Memory B cell (primary cell): ENCODE data around the gene CDX1.

Experiments
- ATAC-seq: fragments of 150-1000 bp; cut with Tn5 transposase; 2 replicates; pipeline ENCODE4 v1.10.0; 2021; ENCODE audit warnings: low read depth, mild to moderate bottlenecking, moderate library complexity
- DNase-seq, 2 donors: peaks; one replicate each; pipeline ENCODE4 v3.0.0; 2022; ENCODE audit warnings: low spot score in 2 of 2
- H3K27ac Mint-ChIP-seq: one replicate; pipeline ENCODE4 v1.8.0; 2022; ENCODE audit warnings: mild to moderate bottlenecking, moderate library complexity, mixed read lengths
- H3K27me3 Mint-ChIP-seq: one replicate; pipeline ENCODE4 v1.8.0; 2022; ENCODE audit warnings: mixed read lengths
- H3K36me3 Mint-ChIP-seq: one replicate; pipeline ENCODE4 v1.8.0; 2022; ENCODE audit warnings: mild to moderate bottlenecking, mixed read lengths
- H3K4me1 Mint-ChIP-seq: one replicate; pipeline ENCODE4 v1.8.0; 2022; ENCODE audit warnings: mixed read lengths
- H3K4me3 Mint-ChIP-seq: one replicate; pipeline ENCODE4 v1.8.0; 2022; ENCODE audit warnings: mild to moderate bottlenecking, moderate library complexity, mixed read lengths
- H3K9me3 Mint-ChIP-seq: one replicate; pipeline ENCODE4 v1.8.0; 2022; ENCODE audit warnings: mixed read lengths

Gene CDX1

DNA sequence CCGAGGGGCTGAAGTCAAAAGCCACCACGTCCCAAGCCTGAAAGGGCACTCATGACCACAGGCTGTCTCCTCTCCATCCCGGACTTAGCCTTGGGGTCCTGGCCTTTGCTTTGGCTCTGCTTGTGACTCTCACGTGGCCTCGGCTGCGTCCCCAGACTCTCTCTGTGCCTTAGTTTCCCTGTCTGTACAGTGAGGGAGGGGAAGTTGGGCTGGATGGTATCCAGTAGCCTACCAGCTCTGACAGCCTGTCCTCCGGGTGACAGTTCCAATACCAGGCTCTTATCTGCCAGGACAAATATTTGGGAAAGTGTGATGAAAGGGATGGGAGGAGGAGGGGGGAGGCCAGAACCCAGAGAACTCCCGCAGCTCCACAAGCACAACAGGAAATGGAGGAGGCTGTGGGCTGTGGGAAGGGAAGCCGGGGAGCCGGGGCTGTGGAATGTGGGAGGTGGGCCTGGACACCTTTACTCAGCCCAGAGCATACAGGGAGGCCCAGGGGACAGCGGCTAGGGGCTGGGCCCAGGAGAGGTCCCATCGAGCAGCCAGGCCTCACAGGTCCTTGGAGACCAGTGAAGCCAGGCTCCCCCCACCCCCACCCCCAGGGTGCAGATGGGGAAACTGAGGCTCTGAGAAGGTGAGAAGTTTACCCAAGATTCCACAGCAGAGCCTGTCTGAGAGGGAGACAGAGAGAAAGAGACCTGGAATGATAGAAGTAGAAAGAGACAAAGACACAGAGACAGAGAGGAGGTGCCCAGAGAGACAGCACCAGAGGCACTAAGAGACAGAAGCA lies 29.2 kb upstream of the CDX1 start:
- Mint-ChIP-seq H3K9me3 (no peaks in the 10 kb centered on the region), H3K36me3 (no peaks in the 10 kb centered on the region), H3K27ac (no peak overlapping the region), H3K27me3 (peaks cover 7% of the 10 kb centered on the region), H3K4me3 (no peak overlapping the region), H3K4me1 (peaks cover 2% of the 10 kb centered on the region)
- ATAC-seq (no peak), DNase-seq (no peak)

DNA sequence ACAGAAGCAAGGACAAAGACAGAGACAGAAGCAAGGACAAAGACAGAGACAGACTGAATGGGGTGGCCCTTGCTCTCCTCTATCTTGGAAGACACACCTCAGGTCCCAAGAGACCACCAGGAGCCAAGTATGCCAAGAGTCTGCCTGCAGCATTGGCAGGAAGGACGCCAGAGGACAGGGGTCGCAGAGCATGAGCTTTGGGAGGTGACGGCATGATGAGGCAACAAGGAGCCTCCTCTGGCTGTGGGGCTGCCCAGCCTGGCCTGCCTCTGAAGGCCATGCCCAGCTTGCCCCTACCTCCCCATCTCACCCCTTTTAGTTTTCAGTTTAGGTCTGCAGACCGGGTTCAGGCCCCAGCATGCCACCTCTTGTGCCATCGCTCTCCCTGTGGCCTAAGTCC lies 28.6 kb upstream of the CDX1 start:
- ATAC-seq = no peak
- Mint-ChIP-seq H3K4me1 (peaks cover 2% of the 10 kb centered on the region), H3K36me3 (no peaks in the 10 kb centered on the region), H3K27me3 (peaks cover 7% of the 10 kb centered on the region), H3K4me3 (no peak overlapping the region), H3K27ac (no peak overlapping the region), H3K9me3 (no peaks in the 10 kb centered on the region)
- DNase-seq = no peak

DNA sequence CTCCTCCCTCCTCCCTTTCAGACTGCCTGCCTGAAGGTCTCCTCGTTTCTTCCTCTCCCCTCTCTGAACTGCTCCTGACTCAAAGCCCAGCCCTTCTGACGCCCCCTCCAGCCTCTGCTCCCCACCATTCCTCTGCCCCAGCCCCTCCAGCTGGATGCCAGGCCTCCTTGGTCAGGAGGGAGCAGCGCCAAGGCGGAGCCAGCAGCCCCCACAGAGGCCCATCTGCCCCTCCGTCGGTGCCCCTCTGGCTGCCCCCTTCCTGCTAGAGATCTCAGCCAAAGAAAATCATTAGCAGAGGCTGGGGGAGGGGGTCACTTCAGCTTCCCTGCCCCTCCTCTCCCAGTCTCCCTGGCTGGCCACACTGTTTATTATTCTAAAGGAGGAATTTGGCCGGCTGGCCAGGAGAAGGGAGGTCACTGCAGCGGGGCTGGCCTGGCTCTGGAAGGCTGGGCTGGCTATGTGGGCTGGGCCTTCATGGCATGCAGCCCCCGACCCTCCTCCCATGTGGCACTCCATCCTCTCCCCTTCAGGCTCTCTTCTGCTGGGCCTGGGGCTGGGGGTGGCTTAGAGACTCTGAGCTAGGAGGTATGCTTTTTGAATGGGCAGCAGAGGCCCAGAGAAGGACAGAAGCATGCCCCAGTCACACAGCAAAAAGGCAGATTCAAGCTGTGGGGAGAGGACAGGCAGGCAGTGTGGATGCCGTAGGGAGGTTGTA lies 27.9 kb upstream of the CDX1 start:
- peaks cover 7% of the 10 kb centered on the region for H3K27me3 Mint-ChIP-seq
- peaks cover 2% of the 10 kb centered on the region for H3K4me1 Mint-ChIP-seq
- no peak overlapping the region for H3K27ac Mint-ChIP-seq
- ATAC-seq (no peak), DNase-seq (no peak)
- no peak overlapping the region for H3K4me3 Mint-ChIP-seq
- H3K36me3 Mint-ChIP-seq = no peaks in the 10 kb centered on the region
- H3K9me3 Mint-ChIP-seq = no peaks in the 10 kb centered on the region

DNA sequence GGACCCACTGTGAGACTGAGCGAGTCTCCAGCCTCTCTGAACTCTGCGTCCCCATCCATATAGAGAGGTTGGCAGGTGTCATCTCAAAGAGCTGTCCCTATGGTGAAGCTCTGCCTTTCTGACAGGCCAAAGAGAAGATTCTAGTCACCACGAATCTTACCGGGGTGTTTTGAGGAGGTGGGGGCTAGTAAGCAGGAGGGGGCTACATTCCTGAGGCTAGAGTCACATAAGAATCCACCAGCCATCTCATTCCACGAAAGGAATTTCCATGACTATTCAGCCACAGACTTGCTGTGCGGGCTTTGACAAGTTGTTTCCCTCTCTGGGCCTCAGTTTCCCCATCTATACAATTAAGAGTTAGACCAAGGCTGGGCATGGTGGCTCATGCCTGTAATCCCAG lies 27.2 kb upstream of the CDX1 start:
- H3K4me3 Mint-ChIP-seq = no peak overlapping the region
- peaks cover 7% of the 10 kb centered on the region for H3K27me3 Mint-ChIP-seq
- peaks cover 2% of the 10 kb centered on the region for H3K4me1 Mint-ChIP-seq
- H3K27ac Mint-ChIP-seq = no peak overlapping the region
- ATAC-seq (no peak), DNase-seq (no peak)
- no peaks in the 10 kb centered on the region for H3K9me3 Mint-ChIP-seq
- H3K36me3 Mint-ChIP-seq = no peaks in the 10 kb centered on the region

DNA sequence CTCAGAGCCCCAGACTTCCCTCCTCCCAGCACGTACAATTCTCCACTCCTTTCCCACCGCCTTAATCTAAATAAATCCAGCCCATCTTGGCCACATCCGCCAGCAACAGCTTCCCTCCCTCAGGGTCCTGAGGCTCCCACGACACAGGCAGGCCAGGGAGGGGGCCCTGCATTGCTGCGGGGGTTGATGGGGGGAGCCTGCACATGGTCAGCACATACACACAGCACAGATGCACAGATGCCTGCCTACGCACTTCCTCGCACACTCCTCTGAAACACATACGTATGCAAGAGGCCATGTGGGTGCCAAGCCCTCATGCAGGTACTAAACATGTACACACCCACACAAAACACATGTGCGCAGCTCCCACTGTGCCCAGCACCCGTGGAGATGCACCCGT lies 25.7 kb upstream of the CDX1 start:
- Mint-ChIP-seq H3K9me3 (no peaks in the 10 kb centered on the region), H3K4me3 (no peak overlapping the region), H3K27me3 (peaks cover 6% of the 10 kb centered on the region), H3K36me3 (no peaks in the 10 kb centered on the region), H3K27ac (no peak overlapping the region), H3K4me1 (peaks cover 3% of the 10 kb centered on the region)
- ATAC-seq = no peak
- no peak for DNase-seq

DNA sequence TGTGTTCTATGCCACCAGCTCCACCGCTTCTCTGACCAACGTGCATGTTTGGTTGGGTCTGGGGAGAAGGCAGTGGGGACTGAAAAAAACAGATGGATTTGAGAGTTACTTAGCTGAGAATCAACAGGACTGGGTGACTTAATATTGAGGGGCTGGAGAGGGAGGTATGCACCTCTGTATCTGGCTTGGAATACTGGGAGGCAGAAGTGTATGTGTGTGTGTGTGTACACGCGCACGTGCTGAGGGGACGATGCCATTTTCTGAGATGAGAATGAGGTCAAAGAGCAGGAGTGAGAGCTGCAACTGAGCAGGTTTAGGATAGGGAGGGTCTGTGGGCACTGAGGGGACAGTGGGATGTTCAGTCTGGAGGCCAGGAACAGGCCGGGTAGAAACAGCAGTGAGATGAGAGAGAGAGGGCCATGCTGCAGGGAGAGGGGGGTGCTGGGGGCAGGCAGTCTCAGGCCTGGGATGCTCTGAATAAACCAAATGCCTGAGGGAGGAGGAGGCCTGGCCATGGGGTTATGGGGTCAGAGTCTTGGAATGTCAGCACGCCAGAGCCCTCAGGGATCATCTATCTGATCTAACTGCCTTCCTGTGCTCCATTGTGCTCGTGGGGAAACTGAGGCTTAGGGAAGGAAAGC lies 24.9 kb upstream of the CDX1 start:
- Mint-ChIP-seq H3K36me3 (no peaks in the 10 kb centered on the region), H3K9me3 (no peaks in the 10 kb centered on the region), H3K4me1 (peaks cover 5% of the 10 kb centered on the region), H3K4me3 (no peak overlapping the region), H3K27ac (no peak overlapping the region), H3K27me3 (peaks cover 8% of the 10 kb centered on the region)
- DNase-seq (no peak), ATAC-seq (no peak)

DNA sequence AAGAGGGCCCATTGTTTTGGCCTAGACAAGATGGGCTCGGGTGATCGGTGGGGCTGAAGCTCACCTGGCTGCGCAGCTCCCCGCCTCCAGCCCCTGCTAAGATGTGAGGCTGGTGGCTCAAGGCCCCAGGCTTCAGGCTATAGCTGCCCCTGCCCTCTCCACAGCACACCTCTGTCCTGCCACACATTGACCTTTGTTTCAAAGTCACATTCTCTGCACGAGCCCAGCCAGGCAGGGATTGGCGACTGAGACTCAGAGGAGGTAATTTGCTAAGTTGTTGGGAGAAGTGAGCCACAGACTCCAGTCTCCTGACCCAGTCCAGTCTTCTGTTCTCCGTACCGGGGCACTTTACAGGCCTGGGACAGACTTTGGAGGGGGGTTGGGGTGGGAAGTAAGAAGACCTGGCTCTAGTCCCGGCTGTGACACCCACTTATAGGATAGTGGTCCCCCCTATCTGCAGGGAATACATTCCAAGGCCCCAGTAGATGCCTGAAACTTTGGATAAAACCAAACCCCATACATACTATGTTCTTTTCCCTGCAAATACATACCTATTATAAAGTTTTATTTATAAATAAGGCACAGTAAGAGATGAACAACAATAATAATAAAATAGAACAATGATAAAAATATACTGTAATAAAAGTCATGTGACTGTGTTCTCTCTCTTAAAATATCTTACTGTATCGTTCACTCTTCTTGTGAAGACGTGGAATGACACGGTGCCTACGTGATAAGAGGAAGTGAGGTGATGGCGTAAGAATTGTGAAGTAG lies 24.2 kb upstream of the CDX1 start:
- Mint-ChIP-seq H3K4me3 (no peak overlapping the region), H3K9me3 (no peaks in the 10 kb centered on the region), H3K36me3 (no peaks in the 10 kb centered on the region), H3K4me1 (peaks cover 5% of the 10 kb centered on the region), H3K27me3 (peaks cover 6% of the 10 kb centered on the region), H3K27ac (no peak overlapping the region)
- ATAC-seq = no peak
- DNase-seq = no peak

DNA sequence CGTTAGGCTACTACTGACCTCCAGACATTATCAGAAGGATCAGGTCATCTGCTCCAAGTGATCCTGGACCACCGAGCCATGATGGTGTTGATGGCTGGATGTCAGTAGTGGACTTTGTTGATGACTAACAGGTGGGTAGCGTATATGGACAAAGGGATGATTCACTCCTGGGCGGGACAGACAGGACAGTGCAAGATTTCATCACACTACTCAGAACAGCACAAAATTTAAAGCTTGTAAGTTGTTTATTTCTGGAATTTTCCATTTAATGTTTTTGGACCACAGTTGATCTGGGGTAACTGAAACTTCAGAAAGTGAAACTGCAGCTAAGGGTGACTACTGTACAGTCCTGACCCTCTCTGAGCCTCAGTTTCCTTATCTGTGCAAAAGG lies 23.6 kb upstream of the CDX1 start:
- H3K4me3 Mint-ChIP-seq = no peak overlapping the region

DNA sequence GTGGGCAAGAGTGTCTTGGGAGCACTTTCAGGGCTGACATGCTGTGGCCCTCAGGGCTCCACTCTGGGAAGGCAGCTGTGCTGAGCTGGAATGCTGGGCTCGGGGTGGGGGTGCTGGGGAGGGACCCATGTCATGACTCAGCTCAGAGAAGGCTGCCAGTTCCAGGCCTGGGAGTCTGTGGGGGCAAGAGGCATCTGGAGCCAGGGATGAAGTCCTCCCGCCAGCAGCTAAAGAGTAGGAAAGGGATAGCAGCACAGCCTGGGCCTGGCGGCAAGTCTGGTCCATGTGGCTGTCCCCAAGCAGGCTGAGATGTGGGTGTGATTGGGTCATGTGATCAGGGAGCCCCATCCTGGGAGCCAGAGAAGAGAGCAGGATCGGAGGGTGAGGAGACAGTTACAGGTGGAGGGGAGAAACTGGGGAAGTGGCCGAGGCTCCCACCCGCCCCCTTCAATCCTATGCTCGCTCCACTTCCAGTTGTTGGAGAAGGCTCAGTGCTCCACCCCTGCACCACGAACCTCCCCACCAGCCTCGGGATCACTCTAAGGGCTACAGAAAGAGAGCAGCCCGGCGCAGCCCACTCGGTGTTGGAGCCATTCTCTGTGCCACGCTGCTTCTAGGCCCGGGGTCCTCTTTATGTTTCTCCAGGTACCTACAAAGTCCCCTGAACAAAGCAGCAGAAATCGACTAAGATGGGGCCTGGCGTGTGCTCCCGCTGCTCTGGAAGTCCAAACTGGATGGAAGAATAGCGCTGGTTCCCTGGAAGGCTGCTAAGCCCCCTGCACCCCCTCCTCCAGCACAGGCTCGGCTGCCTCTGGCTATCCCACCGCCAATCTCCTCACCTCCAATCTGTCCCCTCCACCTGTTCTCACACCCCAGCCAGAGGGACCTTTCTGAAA lies 23.0 kb upstream of the CDX1 start:
- DNase-seq (no peak), ATAC-seq (no peak)

More for the DNA sequence above, 23.6 kb upstream of the CDX1 start:
- peaks cover 5% of the 10 kb centered on the region for H3K4me1 Mint-ChIP-seq
- DNase-seq = no peak
- H3K27me3 Mint-ChIP-seq = peaks cover 5% of the 10 kb centered on the region
- H3K36me3 Mint-ChIP-seq = no peaks in the 10 kb centered on the region
- no peak for ATAC-seq
- H3K9me3 Mint-ChIP-seq = no peaks in the 10 kb centered on the region
- no peak overlapping the region for H3K27ac Mint-ChIP-seq

DNA sequence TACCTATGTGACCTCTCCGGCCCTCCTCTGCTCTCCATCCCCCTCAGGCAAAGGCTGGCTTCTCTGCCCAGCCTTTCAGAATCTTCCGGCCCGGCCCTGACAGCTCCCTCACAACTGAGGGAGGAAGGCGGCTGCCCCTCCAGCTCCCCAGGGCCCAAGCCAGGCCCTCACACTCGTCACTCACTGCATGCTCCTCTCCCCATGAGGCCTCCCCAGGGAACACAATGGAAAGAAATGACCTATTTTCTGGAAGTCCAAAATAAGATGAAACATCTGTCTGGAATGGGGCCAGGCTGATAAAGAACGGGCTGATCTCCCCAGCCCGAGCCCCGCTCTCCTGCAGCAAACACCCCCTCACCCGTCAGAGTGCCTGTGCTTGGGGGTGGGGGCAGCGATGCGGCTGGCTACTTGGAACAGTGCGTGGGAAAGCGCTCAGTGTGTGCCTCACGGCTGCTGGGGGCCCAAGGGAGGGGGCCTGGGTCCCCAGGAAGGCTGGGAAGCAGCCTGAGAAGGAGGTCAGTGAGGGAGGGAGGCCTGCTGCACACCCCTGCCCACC lies 22.3 kb upstream of the CDX1 start:
- DNase-seq = no peak
- no peak overlapping the region for H3K27ac Mint-ChIP-seq

More for the DNA sequence above, 23.0 kb upstream of the CDX1 start:
- H3K27me3 Mint-ChIP-seq = peaks cover 3% of the 10 kb centered on the region
- H3K9me3 Mint-ChIP-seq = no peaks in the 10 kb centered on the region
- H3K4me1 Mint-ChIP-seq = peaks cover 5% of the 10 kb centered on the region
- H3K36me3 Mint-ChIP-seq = no peaks in the 10 kb centered on the region
- H3K27ac Mint-ChIP-seq = no peak overlapping the region
- H3K4me3 Mint-ChIP-seq = no peak overlapping the region

DNA sequence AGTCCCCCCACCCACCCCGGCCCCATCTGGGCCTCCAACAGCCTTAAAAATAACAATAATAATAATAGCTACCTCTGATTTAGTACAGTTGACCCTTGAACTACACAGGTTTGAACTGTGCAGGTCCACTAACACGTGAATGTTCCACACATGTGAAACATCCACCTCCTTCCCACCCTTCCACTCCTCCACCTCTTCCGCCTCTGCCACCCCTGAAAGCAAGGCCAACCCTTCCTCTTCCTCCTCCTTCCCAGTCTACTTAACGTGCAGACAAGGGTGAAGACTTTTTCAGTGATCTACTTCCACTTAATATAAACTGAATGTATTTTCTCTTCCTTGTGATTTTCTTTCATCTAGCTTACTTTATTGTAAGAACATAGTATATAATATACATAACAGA lies 21.7 kb upstream of the CDX1 start:
- Mint-ChIP-seq H3K27ac (no peak overlapping the region), H3K27me3 (peaks cover 3% of the 10 kb centered on the region), H3K4me3 (no peak overlapping the region), H3K4me1 (peaks cover 5% of the 10 kb centered on the region), H3K9me3 (no peaks in the 10 kb centered on the region), H3K36me3 (no peaks in the 10 kb centered on the region)
- DNase-seq (no peak), ATAC-seq (no peak)

More for the DNA sequence above, 22.3 kb upstream of the CDX1 start:
- Mint-ChIP-seq H3K4me1 (peaks cover 5% of the 10 kb centered on the region), H3K4me3 (no peak overlapping the region), H3K36me3 (no peaks in the 10 kb centered on the region), H3K27me3 (peaks cover 3% of the 10 kb centered on the region), H3K9me3 (no peaks in the 10 kb centered on the region)
- ATAC-seq = no peak

DNA sequence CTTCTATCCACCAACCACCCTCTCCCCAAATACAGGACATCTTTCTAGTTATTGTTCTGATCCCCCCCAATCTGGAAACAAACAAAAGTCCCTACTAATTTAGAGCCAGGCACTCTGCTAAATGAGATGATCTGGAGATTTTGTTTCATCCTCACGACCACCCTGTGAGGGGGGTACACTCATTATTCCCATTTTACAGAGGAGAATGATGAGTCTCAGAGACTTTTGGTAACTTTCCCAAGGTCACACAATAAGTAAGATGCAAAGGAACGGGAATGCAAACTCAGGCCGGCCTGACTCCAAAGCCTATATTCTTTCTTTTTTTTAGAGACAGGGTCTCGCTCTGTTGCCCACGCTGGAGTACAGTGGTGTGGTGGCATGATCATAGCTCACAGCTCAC lies 20.3 kb upstream of the CDX1 start:
- Mint-ChIP-seq H3K27me3 (peaks cover 3% of the 10 kb centered on the region), H3K36me3 (no peaks in the 10 kb centered on the region), H3K4me3 (no peak overlapping the region), H3K4me1 (peaks cover 4% of the 10 kb centered on the region), H3K9me3 (no peaks in the 10 kb centered on the region), H3K27ac (no peak overlapping the region)
- ATAC-seq = no peak
- DNase-seq = no peak
